NCI-H1436 (cell line): ENCODE measurements around the gene RAB4B.
"Not testable (repeated sequence)": the region's sequence is repeated elsewhere in the genome, so short reads cannot be mapped to it uniquely, and the experiment has no call there.

Experiments used
- DNase-seq: peaks from one replicate; lab custom pipeline; 2025; lab: John Stamatoyannopoulos, UW

RAB4B gene

DNA sequence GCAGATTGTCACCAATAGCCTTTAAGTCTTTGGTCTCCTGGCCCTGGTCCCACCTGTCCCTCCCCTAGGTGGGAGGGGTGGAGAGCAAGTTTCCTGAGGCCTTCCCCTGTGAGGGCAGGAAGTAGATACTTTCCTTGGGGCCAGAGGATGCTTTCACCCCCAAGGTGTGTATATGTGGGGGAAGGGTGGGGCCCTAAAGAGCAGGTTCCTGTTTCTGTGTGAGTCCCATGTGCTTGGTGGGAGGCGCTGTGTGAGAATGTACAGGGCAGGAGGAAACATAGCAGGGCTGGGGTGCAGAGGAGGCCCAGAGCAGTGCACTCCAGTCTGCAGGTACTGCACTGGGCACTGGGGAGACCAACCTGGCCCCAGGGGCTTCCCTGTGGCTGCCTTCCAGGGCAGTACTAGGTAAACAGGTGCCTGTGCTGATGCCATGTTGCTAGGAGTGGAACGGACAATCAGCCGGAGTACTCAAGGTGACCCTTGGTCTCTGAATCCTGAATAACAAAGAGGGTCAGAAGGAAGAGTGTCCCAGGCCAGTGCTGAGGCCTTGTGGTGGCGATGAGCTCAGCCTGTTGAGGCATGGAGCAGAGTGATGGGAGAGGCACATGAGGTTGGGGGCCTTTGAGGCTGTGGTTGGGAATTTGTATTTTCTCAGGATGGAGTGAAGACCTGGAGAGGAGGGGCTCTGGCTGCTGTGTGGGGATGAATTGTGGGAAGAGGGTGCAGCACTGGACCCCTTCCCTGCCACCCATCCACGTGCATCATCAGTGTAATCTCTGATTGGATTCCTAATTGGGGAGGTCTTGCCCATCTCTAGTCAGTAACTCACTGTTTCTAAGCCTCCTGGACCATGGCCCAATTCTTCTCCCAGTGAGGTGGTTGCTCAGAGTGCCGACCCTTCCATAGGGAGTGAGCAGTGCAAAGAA lies 26.1 kb downstream of the RAB4B start:
- DNase-seq, result no peak

- no peak for DNase-seq
Observed at GRCh38 chr19:40804783-40805242, 26.8 kb downstream of the RAB4B start.

DNA sequence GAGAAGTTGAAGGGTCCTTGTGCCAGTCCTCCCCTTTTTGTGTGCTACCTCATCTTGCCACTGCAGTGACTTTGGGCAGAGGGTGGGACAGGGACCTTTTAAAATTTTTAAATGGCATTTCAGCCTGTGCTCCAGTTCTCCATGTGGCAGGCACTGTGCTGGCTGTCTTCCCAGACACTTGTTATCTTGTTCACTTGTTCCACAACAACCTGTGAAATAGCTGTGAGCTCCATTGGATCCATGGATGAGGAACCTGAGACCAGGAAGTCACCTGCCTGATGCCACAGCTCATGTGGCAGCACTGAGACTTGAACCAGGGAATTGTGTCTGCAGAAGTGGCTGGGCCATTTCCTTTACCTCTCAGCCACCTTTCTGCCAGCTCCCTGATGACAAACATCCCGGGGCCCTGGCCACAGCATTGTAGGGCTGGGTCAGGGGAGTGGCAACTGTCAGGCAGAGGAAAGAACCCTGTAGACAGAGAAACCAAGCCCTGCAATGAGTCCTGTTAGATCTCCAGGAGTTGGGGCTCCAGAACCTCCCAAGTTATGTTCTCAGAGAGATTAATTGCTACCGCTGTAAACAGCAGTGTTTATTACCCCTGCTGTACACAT lies 27.3 kb downstream of the RAB4B start:
- no peak for DNase-seq

DNA sequence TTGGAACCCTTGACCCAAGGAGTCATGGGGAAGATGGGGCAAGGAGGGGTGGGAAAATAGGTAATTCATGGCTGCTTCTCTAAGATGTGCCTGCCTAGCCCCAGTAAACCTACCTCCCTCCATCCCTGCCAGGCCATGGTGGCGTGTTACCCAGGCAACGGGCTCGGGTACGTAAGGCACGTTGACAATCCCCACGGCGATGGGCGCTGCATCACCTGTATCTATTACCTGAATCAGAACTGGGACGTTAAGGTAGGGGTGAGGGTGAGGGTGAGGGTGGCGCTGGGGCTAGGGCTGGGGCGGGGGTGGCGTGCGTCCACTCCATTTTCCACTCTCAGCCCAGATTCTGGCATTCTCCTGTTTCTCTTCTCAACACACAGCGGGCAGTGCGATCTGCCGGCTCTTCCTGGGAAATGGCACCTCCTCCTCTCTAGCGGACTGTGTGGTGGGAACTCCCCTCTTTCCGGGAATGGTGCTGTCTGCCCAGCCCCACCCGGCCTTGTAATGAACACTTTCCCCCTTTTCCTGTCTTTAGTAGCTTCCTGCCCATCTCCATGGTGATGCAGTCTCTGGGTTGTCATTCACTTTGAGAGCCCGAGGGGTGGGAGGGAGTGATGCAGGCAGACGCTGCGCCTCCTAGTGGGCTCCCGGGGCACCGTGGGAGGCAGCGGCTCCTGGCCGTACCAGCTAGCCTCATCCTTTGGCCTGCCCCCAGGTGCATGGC lies 28.5 kb downstream of the RAB4B start:
- DNase-seq, result no peak

GRCh38 chr19:40807147-40808020 lies 29.3 kb downstream of the RAB4B start:
- DNase-seq, result no peak

DNA sequence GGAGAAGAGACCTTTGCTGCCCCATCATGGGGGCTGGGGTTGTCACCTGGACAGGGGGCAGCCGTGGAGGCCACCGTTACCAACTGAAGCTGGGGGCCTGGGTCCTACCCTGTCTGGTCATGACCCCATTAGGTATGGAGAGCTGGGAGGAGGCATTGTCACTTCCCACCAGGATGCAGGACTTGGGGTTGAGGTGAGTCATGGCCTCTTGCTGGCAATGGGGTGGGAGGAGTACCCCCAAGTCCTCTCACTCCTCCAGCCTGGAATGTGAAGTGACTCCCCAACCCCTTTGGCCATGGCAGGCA lies 29.9 kb downstream of the RAB4B start:
- DNase-seq, result no peak

GRCh38 chr19:40808497-40808896 lies 30.4 kb downstream of the RAB4B start:
- no peak for DNase-seq

GRCh38 chr19:40809358-40810086 lies 31.5 kb downstream of the RAB4B start:
- DNase-seq, result no peak

DNA sequence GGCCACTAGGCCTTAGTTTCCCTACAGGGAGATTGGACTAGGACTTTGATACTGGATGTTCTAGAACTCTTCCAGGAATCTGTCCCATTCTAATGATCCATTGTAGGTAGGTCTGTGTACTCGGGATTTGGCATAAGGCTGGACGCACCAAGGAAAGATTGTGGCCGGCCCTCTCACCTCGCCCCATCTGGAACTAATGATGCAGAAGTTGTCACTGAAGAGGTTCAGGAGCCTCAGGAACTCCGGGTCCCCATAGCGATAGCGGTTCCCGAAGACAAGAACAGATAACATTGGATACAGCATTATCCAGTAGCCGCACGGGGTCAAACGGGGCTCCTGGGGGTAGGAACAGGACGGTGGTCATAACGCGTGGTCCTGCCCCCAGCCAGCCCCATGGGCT lies 32.1 kb downstream of the RAB4B start:
- DNase-seq, result no peak

DNA sequence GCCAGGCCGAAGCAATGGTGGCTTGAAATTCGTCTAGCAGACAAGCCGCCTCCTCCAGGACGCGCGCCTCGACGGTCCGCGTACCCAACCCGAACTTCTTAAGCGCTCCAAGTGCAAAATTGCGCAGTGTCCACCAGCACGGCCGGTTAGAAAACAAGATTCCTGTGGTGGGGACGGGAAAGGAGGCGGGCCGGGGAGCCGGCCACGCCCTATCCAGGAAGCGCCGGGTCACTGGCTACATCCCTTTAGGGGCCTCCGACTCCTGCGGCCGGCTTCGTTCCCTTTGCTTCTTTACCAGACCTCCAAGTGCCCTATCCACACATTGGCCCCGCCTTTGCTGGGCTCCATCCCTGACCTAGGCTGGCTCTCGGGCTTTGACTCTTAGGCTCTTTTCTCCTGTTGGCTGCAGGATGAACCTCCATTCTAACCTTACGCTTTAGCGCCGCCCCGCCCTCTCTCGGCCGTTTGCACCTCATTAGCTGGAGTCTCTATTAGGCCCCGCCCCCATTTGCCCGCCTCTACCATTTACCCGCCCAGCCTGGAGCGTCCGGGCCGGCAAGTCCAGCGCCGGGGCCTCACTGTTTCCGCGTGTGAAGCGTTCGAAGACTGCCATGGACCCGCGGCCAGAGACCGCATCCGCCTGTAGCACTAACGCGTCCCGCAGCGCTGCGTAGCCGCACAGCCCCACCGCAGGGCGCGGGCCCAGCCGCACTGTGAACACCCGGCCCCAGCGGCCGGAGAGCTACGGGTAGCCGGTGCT lies 32.8 kb downstream of the RAB4B start:
- DNase-seq, result not testable (repeated sequence)

GRCh38 chr19:40811478-40812341 lies 33.7 kb downstream of the RAB4B start:
- no peak for DNase-seq

- not testable (repeated sequence) for DNase-seq
Observed at GRCh38 chr19:40812571-40812970, 34.5 kb downstream of the RAB4B start.

- no peak for DNase-seq
Observed at GRCh38 chr19:40813182-40813581, 35.1 kb downstream of the RAB4B start.

GRCh38 chr19:40815223-40815622 lies 37.2 kb downstream of the RAB4B start:
- DNase-seq, result no peak

- not testable (repeated sequence) for DNase-seq
Observed at GRCh38 chr19:40818480-40819399, 40.7 kb downstream of the RAB4B start.

GRCh38 chr19:40819479-40820234 lies 41.6 kb downstream of the RAB4B start:
- not testable (repeated sequence) for DNase-seq

DNA sequence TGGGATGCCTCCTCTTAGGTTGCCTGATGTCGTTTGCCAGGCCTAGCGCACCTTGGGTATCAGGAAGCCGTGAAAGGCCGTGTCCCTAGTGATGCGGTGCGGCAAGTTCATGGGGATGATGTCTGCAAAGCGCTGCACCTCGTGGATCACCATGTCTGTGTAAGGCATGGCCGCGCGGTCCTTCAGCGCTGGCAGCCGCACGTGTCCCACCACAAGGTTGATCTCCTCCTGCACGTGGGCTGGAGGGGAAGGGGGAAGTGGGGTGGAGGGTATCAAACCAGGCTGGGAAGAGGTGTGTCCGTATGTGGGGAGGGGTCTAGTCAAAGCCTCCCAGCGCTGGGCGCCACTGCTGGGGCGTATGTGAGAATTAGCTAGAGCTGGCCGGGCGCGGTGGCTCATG lies 44.1 kb downstream of the RAB4B start:
- DNase-seq, result no peak
